NCI-H748 treated with DMSO at 0.1 percent for 48 hours (cell line): ENCODE data around the gene ZBTB8OS.

Experiments used
- DNase-seq: peaks from one replicate; lab custom pipeline; 2025; lab: John Stamatoyannopoulos, UW

Gene ZBTB8OS

DNA sequence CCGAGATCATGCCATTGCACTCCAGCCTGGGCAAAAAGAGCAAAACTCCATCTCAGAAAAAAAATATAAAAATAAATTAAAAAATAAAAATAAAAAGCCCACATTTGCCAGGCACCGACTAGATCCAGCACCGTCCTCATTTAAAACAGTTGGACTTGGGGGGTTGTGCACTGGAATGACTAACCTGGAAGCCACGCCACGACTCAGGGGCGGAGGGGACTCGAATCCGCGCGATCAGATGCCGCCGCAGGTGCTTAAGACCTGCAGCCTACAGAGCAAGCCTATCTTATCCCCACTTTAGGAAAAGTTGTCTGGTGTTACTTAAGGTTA, 38.5 kb downstream of the ZBTB8OS start:
- DNase-seq: no peak

DNA sequence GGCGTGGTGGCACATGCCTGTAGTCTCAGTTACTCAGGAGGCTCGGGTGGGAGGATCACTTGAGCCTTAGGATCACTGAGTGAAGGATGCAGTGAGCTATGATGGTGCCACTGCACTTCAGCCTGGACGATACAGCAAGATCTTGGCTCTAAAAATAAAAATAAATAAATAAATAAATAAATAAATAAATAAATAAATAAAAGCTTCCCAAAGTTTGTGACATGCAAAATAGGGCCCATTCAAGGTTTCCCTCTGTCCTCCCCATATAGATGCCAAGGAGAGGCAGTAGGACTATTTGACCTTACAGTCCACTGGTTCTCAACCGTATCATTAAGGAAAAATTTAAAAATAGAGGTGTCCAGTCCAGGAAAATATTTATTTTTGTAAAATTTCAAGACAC, 41.2 kb downstream of the ZBTB8OS start:
- no peak for DNase-seq

DNA sequence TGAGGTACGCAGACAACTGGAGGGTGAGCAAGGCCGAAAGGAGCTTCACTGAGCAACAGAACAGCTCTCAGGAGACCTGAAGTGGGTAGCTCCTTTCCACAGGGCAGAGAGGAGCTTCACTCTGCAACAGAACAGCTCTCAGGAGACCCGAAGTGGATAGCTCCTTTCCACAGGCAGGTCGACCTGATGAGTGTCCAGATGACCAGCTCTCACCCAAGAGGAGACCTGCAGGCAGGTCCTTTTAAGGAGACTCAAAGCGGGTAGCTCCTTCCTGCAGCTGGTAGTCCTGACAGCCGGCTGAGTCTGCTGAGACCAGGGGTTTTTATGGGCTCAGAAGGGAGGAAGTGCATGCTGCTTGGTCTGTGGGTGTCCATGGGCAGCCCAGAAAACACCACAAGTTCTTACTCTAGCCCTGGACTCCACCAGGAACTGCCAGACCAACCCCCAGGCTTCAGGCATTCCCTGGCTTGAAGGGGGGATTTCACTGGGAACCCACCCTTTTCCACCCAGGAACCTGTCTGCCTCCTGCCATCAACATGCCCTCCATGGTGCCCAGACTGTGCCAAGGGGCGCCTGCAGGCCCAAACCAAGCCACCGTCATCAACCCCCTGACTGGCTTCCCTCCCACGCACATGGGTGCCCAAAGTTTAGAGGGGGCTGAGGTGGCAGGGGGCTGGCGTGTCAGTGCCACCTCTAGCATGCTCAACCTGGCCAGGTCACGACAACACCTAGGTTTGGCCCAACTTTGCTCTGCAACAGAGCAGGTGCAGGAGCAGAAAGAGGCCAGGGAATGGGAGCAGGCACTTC, 43.6 kb downstream of the ZBTB8OS start:
- no peak for DNase-seq

GRCh38 chr1:32605711-32606424, 44.5 kb downstream of the ZBTB8OS start:
- DNase-seq: no peak

GRCh38 chr1:32600034-32600433, 50.3 kb downstream of the ZBTB8OS start:
- DNase-seq: no peak

DNA sequence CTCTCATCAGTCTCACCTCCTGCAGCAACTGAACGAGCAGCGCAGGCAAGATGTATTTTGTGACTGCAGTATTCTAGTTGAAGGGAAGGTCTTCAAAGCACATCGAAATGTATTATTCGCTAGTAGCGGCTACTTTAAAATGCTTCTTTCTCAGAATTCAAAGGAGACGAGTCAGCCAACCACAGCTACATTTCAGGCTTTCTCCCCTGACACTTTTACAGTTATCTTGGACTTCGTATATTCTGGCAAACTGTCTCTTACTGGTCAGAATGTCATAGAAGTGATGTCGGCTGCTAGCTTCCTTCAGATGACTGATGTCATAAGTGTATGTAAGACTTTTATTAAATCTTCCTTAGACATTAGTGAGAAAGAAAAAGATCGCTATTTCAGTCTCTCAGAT, 57.4 kb downstream of the ZBTB8OS start:
- DNase-seq: no peak

- DNase-seq: no peak
Measured at GRCh38 chr1:32580348-32581017, 69.9 kb downstream of the ZBTB8OS start.
